Mesenchymal stem cell (in vitro differentiated cells and primary cell): ENCODE results near the gene ATP5F1C.
A peak's percentile ranks its signal among the peaks of the same experiment; 100 is the strongest.

ENCODE experiments used
- DNase-seq: peaks from one replicate; pipeline ENCODE4 v3.0.0-alpha.2; 2013
- H2AFZ ChIP-seq: one replicate; pipeline ENCODE4 v1.6.1; 2013; ENCODE audit warnings: low read depth, mild to moderate bottlenecking, control low read depth, inconsistent platforms, low read length, moderate library complexity
- H2AK5ac ChIP-seq: 2 replicates; pipeline ENCODE4 v1.6.1; 2013; ENCODE audit warnings: low read length, moderate library complexity, mild to moderate bottlenecking, inconsistent platforms; ENCODE audit not compliant: severe bottlenecking
- H2BK120ac ChIP-seq: one replicate; pipeline ENCODE4 v1.6.1; 2013; ENCODE audit warnings: low read depth, mild to moderate bottlenecking, inconsistent platforms, low read length, moderate library complexity
- H2BK12ac ChIP-seq, 2 experiments: one replicate each; pipeline ENCODE4 v1.6.1; 2013; ENCODE audit warnings: inconsistent platforms in 2 of 2, low read length in 2 of 2, mild to moderate bottlenecking in 2 of 2, moderate library complexity in 2 of 2, control low read depth in 1 of 2
- H2BK15ac ChIP-seq: one replicate; pipeline ENCODE4 v1.6.1; 2013; ENCODE audit warnings: mild to moderate bottlenecking, low read depth, inconsistent platforms; ENCODE audit not compliant: poor library complexity, severe bottlenecking
- H2BK5ac ChIP-seq: 2 replicates; pipeline ENCODE4 v1.6.1; 2013; ENCODE audit warnings: low read depth, mild to moderate bottlenecking, low read length, control low read depth, inconsistent platforms; ENCODE audit not compliant: poor library complexity, severe bottlenecking
- H3K14ac ChIP-seq, 2 experiments: one replicate each; pipeline ENCODE4 v1.6.1; 2013; ENCODE audit warnings: inconsistent platforms in 2 of 2, low read length in 2 of 2, control low read depth in 1 of 2, mild to moderate bottlenecking in 1 of 2, moderate library complexity in 1 of 2
- H3K18ac ChIP-seq, 2 experiments: one replicate each; pipeline ENCODE4 v1.6.1; 2013; ENCODE audit warnings: inconsistent platforms in 2 of 2, low read length in 2 of 2, control low read depth in 1 of 2, low read depth in 1 of 2, mild to moderate bottlenecking in 1 of 2
- H3K23ac ChIP-seq, 2 experiments: one replicate each; pipeline ENCODE4 v1.6.1; 2013; ENCODE audit warnings: inconsistent platforms in 2 of 2, low read length in 2 of 2, mild to moderate bottlenecking in 2 of 2, moderate library complexity in 2 of 2, control low read depth in 1 of 2
- H3K27ac ChIP-seq: 2 replicates; pipeline ENCODE4 v1.5.1; 2013; ENCODE audit warnings: mild to moderate bottlenecking, moderate library complexity, low read length, control low read depth, inconsistent platforms; ENCODE audit not compliant: poor library complexity, severe bottlenecking
- H3K27me3 ChIP-seq, 2 experiments: 2 replicates each; pipeline versions ENCODE4 v1.6.1 to v1.7.0; 2013; ENCODE audit warnings: low read length in 2 of 2, mild to moderate bottlenecking in 2 of 2, moderate library complexity in 2 of 2, control low read depth in 1 of 2, inconsistent platforms in 1 of 2; ENCODE audit not compliant: control insufficient read depth in 1 of 2, insufficient read depth in 1 of 2
- H3K36me3 ChIP-seq, 2 experiments: 2 replicates each; pipeline versions ENCODE4 v1.6.1 to v1.7.0; 2013; ENCODE audit warnings: low read length in 2 of 2, control low read depth in 1 of 2, inconsistent platforms in 1 of 2, low read depth in 1 of 2, mild to moderate bottlenecking in 1 of 2; ENCODE audit not compliant: insufficient read depth in 2 of 2, control insufficient read depth in 1 of 2
- H3K4ac ChIP-seq, 2 experiments: one replicate each; pipeline ENCODE4 v1.6.1; 2013; ENCODE audit warnings: inconsistent platforms in 2 of 2, low read length in 2 of 2, mild to moderate bottlenecking in 2 of 2, moderate library complexity in 2 of 2, control low read depth in 1 of 2, low read depth in 1 of 2
- H3K4me1 ChIP-seq: 2 replicates; pipeline ENCODE4 v1.6.1; 2013; ENCODE audit warnings: low read depth, low read length, control low read depth; ENCODE audit not compliant: control insufficient read depth, insufficient read depth
- H3K4me2 ChIP-seq: 2 replicates; pipeline ENCODE4 v1.6.1; 2013; ENCODE audit warnings: low read length, mild to moderate bottlenecking, inconsistent platforms; ENCODE audit not compliant: poor library complexity, severe bottlenecking
- H3K4me3 ChIP-seq, 2 experiments: 2 replicates each; pipeline versions ENCODE4 v1.5.1 to v1.7.0; 2013; ENCODE audit warnings: low read length in 2 of 2, mild to moderate bottlenecking in 2 of 2, control low read depth in 1 of 2, low read depth in 1 of 2; ENCODE audit not compliant: insufficient read depth in 1 of 2
- H3K79me1 ChIP-seq: replicated peaks from 2 replicates; pipeline ENCODE4 v1.6.1; 2013; ENCODE audit warnings: mild to moderate bottlenecking, control low read depth, low read length, inconsistent platforms; ENCODE audit not compliant: poor library complexity, severe bottlenecking
- H3K9ac ChIP-seq: 2 replicates; pipeline ENCODE4 v1.7.0; 2013; ENCODE audit warnings: mild to moderate bottlenecking, low read length, moderate library complexity
- H3K9me3 ChIP-seq: 2 replicates; pipeline ENCODE4 v1.7.0; 2013; ENCODE audit warnings: mild to moderate bottlenecking, low read length; ENCODE audit not compliant: control insufficient read depth
- H4K8ac ChIP-seq: one replicate; pipeline ENCODE4 v1.6.1; 2013; ENCODE audit warnings: inconsistent platforms, mild to moderate bottlenecking, low read length, moderate library complexity
- H4K91ac ChIP-seq: one replicate; pipeline ENCODE4 v1.6.1; 2013; ENCODE audit warnings: mild to moderate bottlenecking, low read length, inconsistent platforms
- WGBS: methylation state at CpG from one replicate; pipeline ENCODE4 v1.1.7; 2013; ENCODE audit warnings: mixed read lengths; 5-methylcytosine and 5-hydroxymethylcytosine counted together

Gene ATP5F1C

GRCh38 chr10:7787150-7787856 is 674 bp upstream of the ATP5F1C start:
- peaks cover 2% of the 10 kb centered on the region for H3K4me1 ChIP-seq
- no peak overlapping the region for H2BK5ac ChIP-seq
- H3K14ac ChIP-seq = peak overlapping the region in 1 of 2 experiments; percentile 93
- H3K27me3 ChIP-seq = no peaks in the 10 kb centered on the region
- H3K36me3 ChIP-seq = peaks cover 5 to 20% of the 10 kb centered on the region in 2 experiments
- peak; percentile 36 for DNase-seq
- H2AK5ac ChIP-seq = no peak overlapping the region
- peak overlapping the region; percentile 97 for H3K9ac ChIP-seq
- peak overlapping the region; percentile 62 to 86 for H3K18ac ChIP-seq
- H2BK15ac ChIP-seq = no peak overlapping the region
- peak overlapping the region; percentile 66 for H3K4me2 ChIP-seq
- H3K23ac ChIP-seq = peak overlapping the region in 1 of 2 experiments; percentile 35
- H3K79me1 ChIP-seq = no peaks in the 10 kb centered on the region
- peak overlapping the region in 1 of 2 experiments; percentile 55 for H3K4ac ChIP-seq
- WGBS = under 1% methylated on average over 23 of the region's 26 CpGs
- H3K27ac ChIP-seq = no peak overlapping the region
- H2BK120ac ChIP-seq = peak overlapping the region; percentile 11
- H3K9me3 ChIP-seq = no peaks in the 10 kb centered on the region
- peak overlapping the region; percentile 28 for H4K91ac ChIP-seq
- peak overlapping the region; percentile 78 to 93 for H3K4me3 ChIP-seq
- H2BK12ac ChIP-seq = no peak overlapping the region
- H4K8ac ChIP-seq = peak overlapping the region; percentile 66
- H2AFZ ChIP-seq = no peak overlapping the region

- Histone ChIP-seq H3K4ac (peak overlapping the region; percentile 48 to 72), H2BK15ac (no peak overlapping the region), H3K18ac (peak overlapping the region; percentile 95 to 98), H2AFZ (no peak overlapping the region), H3K4me1 (peaks cover 5% of the 10 kb centered on the region), H2BK120ac (no peak overlapping the region), H3K36me3 (peaks cover 5 to 24% of the 10 kb centered on the region in 2 experiments), H3K27me3 (no peaks in the 10 kb centered on the region), H2BK12ac (no peak overlapping the region), H3K9ac (peak overlapping the region; percentile 97), H2AK5ac (no peak overlapping the region), H3K27ac (peak overlapping the region; percentile 14), H3K4me3 (peak overlapping the region; percentile 81 to 93), H4K8ac (no peak overlapping the region), H2BK5ac (no peak overlapping the region), H3K9me3 (no peaks in the 10 kb centered on the region), H3K23ac (no peak overlapping the region), H3K14ac (no peak overlapping the region), H3K79me1 (no peaks in the 10 kb centered on the region), H4K91ac (peak overlapping the region; percentile 93), H3K4me2 (peak overlapping the region; percentile 77)
- under 1% methylated on average over 22 of the region's 25 CpGs for WGBS
- DNase-seq = peak; percentile 41
Observed at GRCh38 chr10:7788639-7789286, 786 bp downstream of the ATP5F1C start.

GRCh38 chr10:7789390-7789789 is 1.4 kb downstream of the ATP5F1C start:
- Histone ChIP-seq H3K4me1 (peaks cover 5% of the 10 kb centered on the region), H2AFZ (no peak overlapping the region), H2AK5ac (no peak overlapping the region), H2BK15ac (no peak overlapping the region), H3K4me2 (peak overlapping the region; percentile 77), H3K9ac (peak overlapping the region; percentile 97), H4K91ac (no peak overlapping the region), H3K27ac (no peak overlapping the region), H3K18ac (no peak overlapping the region), H3K36me3 (peaks cover 5 to 24% of the 10 kb centered on the region in 2 experiments), H3K14ac (no peak overlapping the region), H2BK5ac (no peak overlapping the region), H4K8ac (no peak overlapping the region), H3K4me3 (peak overlapping the region in 1 of 2 experiments; percentile 93), H3K4ac (no peak overlapping the region), H3K9me3 (no peaks in the 10 kb centered on the region), H3K27me3 (no peaks in the 10 kb centered on the region), H3K79me1 (no peaks in the 10 kb centered on the region), H2BK12ac (no peak overlapping the region), H3K23ac (no peak overlapping the region), H2BK120ac (no peak overlapping the region)
- 0% methylated on average over 1 of the region's 3 CpGs for WGBS
- DNase-seq = peak; percentile 46

GRCh38 chr10:7792541-7792940 is 4.6 kb downstream of the ATP5F1C start:
- Histone ChIP-seq H2BK5ac (no peak overlapping the region), H3K4me3 (no peak overlapping the region), H3K14ac (no peak overlapping the region), H3K9ac (no peak overlapping the region), H3K4ac (no peak overlapping the region), H3K79me1 (no peaks in the 10 kb centered on the region), H3K9me3 (no peaks in the 10 kb centered on the region), H4K91ac (no peak overlapping the region), H2AFZ (no peak overlapping the region), H4K8ac (no peak overlapping the region), H2BK120ac (no peak overlapping the region), H3K23ac (no peak overlapping the region), H3K27me3 (no peaks in the 10 kb centered on the region), H2BK12ac (no peak overlapping the region), H3K4me1 (peaks cover 5% of the 10 kb centered on the region), H3K18ac (no peak overlapping the region), H2AK5ac (no peak overlapping the region), H3K27ac (no peak overlapping the region), H3K36me3 (peaks cover 0 to 32% of the 10 kb centered on the region in 2 experiments), H2BK15ac (no peak overlapping the region), H3K4me2 (no peak overlapping the region)
- WGBS = 79% methylated on average over 1 of the region's 1 CpG
- no peak for DNase-seq
